GM18502 (cell line): ENCODE results near the gene PKN1.
A peak's percentile ranks its signal among the peaks of the same experiment; 100 is the strongest.

Source experiments
- ATAC-seq: cut with Tn5 transposase; IDR thresholded peaks from one replicate; pipeline ENCODE4 v1.9.1; 2021; ENCODE audit warnings: mild to moderate bottlenecking; ENCODE audit not compliant: unreplicated experiment, poor library complexity

PKN1 gene

DNA sequence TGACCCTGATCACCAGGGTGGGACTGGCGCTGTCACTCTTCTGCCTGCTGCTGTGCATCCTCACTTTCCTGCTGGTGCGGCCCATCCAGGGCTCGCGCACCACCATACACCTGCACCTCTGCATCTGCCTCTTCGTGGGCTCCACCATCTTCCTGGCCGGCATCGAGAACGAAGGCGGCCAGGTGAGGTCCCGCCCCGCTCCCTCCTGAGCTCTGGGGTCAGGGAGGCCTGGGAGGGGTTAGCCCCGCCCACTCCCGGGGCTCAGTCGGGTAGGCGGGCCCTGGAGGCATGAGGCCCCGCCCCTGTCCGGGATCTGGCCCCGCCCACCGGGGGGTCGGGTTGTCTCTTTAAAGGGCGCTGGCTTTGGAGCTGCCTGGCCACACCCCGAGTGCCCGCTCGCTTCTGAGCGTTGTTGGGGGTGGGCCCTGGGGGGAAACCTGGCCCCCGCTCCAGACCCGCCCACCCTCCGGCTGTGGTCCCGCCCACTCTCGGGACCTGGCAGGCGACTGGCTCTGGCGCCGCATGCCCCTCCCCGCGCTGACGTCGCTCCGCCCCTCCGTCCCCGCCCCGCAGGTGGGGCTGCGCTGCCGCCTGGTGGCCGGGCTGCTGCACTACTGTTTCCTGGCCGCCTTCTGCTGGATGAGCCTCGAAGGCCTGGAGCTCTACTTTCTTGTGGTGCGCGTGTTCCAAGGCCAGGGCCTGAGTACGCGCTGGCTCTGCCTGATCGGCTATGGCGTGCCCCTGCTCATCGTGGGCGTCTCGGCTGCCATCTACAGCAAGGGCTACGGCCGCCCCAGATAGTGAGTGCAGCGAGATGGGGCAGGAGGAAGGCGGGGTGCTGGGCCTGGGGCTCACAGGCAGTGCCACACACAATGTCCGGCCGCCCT lies 27.1 kb upstream of the PKN1 start:
- ATAC-seq: peak; percentile 69

DNA sequence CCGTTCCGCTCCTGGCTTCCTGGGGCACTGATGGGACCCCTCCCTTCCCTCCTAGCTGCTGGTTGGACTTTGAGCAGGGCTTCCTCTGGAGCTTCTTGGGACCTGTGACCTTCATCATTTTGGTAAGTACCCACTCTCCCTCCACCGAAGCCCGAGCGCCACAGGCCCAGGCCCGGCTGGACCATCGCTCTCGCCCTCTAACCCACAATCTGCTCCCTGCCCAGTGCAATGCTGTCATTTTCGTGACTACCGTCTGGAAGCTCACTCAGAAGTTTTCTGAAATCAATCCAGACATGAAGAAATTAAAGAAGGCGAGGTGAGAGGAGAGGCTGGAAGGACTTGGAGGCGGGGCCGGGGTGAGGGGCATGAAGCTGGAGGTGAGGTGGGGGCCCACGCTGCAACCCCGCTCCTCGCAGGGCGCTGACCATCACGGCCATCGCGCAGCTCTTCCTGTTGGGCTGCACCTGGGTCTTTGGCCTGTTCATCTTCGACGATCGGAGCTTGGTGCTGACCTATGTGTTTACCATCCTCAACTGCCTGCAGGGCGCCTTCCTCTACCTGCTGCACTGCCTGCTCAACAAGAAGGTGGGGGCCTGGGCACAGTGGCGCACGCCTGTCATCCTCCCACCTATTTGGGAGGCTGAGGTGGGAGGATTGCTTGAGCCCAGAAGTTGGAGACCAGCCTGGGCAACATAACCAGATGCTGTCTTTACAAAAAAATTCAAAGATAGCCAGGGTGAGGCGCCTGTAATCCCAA lies 26.3 kb upstream of the PKN1 start:
- no peak for ATAC-seq

DNA sequence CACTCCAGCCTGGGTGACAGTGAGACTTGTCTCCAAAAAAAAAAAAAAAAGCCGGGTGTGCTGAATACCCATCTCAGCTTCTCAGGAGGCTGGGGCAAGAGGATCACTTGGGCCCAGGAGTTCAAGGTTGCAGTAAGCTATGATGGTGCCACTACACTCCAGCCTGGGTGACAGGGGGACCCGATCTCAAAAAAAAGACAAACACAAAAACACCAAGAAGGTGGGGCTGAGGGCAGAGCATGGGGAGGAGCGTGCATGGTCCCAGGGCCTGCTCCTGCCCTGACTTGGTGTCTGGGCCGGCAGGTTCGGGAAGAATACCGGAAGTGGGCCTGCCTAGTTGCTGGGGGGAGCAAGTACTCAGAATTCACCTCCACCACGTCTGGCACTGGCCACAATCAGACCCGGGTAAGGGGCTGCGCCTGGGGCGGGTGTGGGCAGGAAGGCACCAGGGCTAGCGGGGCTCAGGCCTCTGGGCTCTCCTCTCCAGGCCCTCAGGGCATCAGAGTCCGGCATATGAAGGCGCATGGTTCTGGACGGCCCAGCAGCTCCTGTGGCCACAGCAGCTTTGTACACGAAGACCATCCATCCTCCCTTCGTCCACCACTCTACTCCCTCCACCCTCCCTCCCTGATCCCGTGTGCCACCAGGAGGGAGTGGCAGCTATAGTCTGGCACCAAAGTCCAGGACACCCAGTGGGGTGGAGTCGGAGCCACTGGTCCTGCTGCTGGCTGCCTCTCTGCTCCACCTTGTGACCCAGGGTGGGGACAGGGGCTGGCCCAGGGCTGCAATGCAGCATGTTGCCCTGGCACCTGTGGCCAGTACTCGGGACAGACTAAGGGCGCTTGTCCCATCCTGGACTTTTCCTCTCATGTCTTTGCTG lies 25.3 kb upstream of the PKN1 start:
- ATAC-seq: no peak

- ATAC-seq: no peak
These were observed 24.5 kb upstream of the PKN1 start for GRCh38 chr19:14408491-14409145.

GRCh38 chr19:14409146-14410023 lies 23.7 kb upstream of the PKN1 start:
- no peak for ATAC-seq

DNA sequence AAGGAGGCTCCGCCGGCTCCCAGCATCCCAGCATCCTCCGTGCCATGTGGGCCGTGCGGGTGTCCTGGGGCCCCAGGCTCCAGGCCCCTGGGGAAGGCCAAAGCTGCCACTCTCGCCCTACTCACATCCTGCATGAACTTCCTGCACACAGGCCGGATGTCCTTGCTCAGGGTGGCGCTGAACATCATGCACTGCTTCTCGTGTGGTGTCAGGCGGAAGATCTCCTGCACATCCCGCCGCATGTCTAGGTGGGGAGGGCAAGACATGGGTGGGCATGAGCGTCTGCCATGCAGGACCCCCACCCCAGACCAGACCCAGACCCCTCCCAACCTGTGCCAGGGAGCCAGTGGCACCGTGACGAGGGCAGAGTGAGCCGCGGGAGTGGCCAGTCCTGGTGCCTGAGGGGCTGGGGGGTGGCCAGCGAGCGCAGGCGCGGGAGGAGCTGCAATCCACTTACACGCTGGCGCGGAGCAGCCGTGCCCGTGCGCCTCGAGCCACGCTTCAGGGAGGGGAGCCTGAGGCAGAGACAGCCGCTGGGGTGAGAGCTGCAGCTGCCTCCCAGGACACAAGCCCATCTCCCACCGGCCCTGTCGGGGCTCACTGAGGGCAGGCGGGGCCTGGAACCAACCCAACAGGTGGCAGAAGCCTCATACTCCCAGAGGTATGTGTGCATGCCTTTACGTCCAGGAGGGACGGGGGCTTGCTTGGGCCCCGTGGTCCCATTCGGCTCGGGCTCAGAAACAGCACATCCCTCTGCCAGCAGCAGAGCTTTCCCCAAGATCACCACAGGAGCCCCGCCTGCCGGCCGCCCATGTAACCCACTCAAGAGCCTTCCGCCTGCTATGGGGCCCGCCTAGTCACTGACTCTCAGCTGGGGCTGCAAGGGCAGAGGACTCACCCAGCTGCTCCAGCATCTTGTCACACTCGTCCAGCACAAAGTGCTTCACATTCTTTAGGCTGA lies 22.7 kb upstream of the PKN1 start:
- no peak for ATAC-seq

DNA sequence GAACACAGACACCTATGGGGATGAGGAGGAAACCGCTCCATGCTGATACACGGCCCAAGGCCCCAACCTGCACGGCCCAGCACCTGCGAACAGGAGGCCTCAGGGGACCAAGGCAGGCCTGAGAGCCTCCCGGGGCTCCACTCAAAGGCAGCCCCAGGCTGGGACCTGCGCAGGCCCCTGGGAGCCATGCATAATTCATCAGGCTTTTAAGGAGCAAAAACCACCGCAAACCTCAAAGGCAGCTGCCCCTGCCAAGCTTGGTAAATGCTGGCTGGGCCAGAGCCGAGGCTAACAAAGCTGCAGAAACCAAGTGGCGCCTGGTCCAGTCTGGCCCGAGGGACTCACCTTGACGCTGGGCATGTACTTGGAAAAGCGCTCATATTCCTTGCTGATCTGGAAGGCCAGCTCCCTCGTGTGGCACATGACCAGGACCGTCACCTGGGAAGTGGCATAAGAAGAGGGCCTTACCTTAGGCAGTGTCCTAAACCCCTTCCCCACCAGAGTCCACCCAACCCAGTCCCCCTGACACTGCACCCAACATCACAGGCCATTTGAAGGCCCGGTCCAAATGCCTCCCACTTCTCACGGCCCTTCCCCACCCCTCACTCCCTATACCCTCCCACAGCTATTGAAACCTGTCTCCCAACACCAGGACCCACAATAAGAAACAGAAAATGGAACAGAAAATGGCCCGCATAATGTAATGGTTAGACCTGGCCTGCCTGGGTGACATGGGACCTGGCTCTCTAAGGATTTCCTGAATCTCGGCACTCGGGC lies 21.8 kb upstream of the PKN1 start:
- ATAC-seq: no peak

DNA sequence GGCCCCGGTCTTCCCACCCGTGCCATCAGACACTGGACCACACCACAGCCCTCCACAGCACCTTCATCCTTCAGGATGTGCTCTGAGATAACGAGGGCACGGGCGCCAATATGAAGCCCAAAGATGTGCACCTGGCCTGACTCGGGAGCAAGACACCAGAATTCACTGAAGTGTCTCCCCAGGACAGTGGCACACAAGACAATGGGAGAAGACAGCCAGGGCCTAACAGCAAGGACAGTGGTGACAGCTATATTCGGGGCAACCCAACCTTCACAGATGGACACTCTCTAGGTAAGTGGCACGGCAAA lies 21.2 kb upstream of the PKN1 start:
- ATAC-seq: no peak

DNA sequence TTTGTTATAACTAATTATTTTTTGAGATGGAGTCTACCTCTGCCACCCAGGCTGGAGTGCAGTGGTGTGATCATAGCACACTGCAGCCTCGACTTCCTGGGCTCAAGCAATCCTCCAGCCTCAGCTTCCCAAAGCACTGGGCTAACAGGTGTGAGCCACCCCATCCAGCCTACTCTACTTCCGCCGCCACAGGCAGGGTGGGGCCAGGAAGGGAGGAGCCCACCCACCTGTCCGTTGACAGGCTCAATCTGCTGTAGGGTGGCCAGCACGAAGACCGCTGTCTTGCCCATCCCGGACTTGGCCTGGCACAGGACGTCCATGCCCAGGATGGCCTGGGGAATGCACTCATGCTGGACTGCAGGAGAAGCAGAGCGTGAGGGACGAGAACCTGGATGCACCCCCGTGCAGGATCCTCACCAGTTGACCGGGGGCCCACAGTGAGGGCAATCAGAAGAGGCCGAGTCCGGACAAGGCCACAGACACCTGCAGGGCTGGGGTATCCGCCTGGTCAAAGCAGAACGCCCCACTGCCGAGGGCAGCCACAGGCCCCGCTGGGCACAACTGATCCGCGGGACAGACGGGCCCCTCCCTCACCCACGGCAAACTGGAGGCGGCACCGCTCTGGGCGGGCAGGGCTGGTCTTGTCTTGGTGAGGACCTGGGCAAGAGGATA lies 20.6 kb upstream of the PKN1 start:
- no peak for ATAC-seq

- ATAC-seq: no peak
These were observed 20.0 kb upstream of the PKN1 start for GRCh38 chr19:14412996-14413692.

DNA sequence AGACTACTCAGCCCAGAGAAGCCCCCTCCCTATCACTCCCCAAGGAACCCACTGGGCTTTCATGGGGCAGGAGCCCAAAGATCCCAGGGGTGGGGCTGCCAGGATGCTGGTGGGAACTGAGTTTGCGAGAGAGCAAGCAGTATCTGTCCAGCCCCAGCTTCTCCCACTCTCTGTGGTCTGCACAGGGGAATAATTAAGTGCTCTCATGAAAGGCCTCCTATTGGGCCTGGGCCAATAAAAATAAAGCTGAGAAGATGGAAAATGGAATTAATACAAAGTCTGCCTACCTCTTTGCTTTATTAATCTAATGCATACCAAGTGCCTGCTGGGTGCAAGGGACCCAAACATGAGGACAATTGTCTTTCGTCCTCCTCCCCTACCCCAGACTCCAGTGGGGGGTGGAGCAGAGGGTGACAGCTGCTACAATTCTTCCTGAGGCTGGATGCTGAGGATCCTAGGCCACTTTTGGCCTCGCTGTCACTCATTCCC lies 19.4 kb upstream of the PKN1 start:
- ATAC-seq: no peak

DNA sequence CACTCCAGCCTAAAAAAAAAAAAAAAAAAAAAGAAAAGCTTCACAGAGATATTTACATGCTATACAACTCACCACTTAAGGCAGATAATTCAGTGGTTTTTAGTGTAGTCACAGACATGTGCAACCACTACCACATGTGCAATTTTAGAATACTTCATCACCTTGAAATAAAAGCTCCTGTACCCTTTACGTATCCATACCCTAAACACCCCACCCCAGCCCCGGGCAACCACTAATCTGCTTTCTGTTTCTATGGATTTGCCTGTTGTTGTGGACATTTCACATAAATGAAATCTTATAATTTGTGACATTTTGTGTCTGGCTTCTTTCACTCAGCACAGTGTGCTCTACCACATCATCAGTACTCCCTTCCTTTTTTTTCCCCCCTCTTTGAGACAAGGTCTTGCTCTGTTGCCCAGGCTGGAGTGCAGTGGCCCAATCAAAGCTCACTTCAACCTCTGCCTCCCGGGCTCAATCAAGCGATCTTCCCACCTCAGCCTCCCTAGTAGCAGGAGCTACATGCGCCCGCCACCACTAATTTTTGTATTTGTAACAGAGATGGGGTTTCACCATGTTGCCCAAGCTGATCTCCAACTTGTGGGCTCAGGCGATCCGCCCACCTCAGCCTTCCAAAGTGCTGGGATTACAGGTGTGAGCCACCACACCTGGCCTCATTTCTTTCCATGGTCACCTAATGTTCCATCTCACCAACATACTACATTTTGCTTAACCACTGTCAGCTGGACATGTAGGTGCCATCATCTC lies 18.0 kb upstream of the PKN1 start:
- ATAC-seq: no peak

GRCh38 chr19:14416817-14417231 lies 16.3 kb upstream of the PKN1 start:
- ATAC-seq: no peak

GRCh38 chr19:14418856-14419105 lies 14.3 kb upstream of the PKN1 start:
- peak; percentile 50 for ATAC-seq

DNA sequence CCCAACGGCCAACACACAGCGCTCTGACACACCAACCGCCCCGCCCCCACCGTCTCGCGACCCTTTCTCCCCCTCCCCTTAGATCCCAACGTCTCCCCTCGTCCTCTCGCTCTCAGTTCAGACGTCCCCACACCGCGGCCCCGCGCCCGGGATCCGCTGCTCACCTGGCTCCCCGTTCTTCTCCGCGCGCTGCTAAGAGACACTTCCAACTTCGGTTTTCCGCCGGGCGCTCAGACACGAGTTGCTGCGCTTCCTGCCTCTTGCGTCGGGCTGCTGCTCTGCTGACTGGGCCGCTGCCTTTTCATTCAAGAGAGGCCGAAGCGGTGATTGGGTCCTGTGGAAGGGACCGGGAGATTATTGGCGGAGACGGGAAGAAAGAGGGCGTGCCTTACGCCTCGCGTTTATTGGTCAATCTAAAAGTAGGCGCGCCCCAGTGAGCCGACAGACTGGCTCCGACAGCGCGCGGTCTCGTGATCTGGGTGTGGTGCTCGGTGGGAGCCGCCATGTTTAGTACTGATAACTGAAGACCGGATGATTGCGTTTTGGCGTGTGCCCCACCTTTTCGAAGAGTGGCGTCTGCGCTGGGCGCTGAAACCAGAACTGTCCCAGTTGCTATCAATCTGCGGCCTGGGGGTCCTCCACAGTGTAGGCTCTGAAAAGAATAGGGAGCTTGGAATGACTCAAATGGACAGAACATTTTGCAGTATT lies 13.8 kb upstream of the PKN1 start, which contains the start of gene DDX39A:
DDX39A (minus strand) TSS at position 236 of the 708 bp plus-strand sequence. CDS start 6,121 bp downstream, outside the sequence.
- peak; percentile 89 for ATAC-seq
